Suprapubic skin (tissue), 4 donors: ENCODE measurements around the gene UGT1A4. TPM values are rescaled to one million over a fixed set of nuclear protein-coding genes. Genes with fewer than 3 reads are reported as not detected.

Experiments
- DNase-seq, 2 donors: peaks; one replicate each; pipeline ENCODE4 v3.0.0-alpha.2; 2019; ENCODE audit warnings: low spot score in 2 of 2
- H3K27ac ChIP-seq: fragments of 200-600 bp; sonication (generic); one replicate; pipeline ENCODE4 v1.5.1; 2019
- H3K27me3 ChIP-seq: fragments of 200-600 bp; sonication (generic); one replicate; pipeline ENCODE4 v1.5.1; 2019
- H3K36me3 ChIP-seq: fragments of 200-600 bp; sonication (generic); one replicate; pipeline ENCODE4 v1.5.1; 2019
- H3K4me1 ChIP-seq: fragments of 200-600 bp; sonication (generic); one replicate; pipeline ENCODE4 v1.5.1; 2019
- H3K4me3 ChIP-seq: fragments of 200-600 bp; sonication (generic); one replicate; pipeline ENCODE4 v1.5.1; 2019; ENCODE audit warnings: mild to moderate bottlenecking
- H3K9me3 ChIP-seq: fragments of 200-600 bp; sonication (generic); one replicate; pipeline ENCODE4 v1.5.1; 2019
- EP300 ChIP-seq: sonication (generic); formaldehyde crosslinking; IDR thresholded peaks from one replicate; pipeline ENCODE4 v1.6.1; 2017; ENCODE audit warnings: antibody characterized with exemption
- POLR2A ChIP-seq, 2 donors: fragments of 450-650 bp; IDR thresholded peaks; one replicate each; pipeline ENCODE4 v1.6.1; 2017; ENCODE audit warnings: antibody characterized with exemption in 2 of 2, mild to moderate bottlenecking in 2 of 2, moderate library complexity in 2 of 2
- POLR2AphosphoS5 ChIP-seq, 3 donors: sonication (generic); formaldehyde crosslinking; IDR thresholded peaks; one replicate each; pipeline ENCODE4 v1.6.1; 2017; ENCODE audit warnings: antibody characterized with exemption in 3 of 3
- WGBS: methylation state at CpG from one replicate; pipeline ENCODE4 v1.1.5; 2018; 5-methylcytosine and 5-hydroxymethylcytosine counted together
- total RNA-seq, 4 donors: library from RNA; depleted of rRNA; stranded (reverse); fragments of >200 nt; gene quantifications; one replicate each; pipeline ENCODE4 v1.1.0, GENCODE V29; 2016
- TF ChIP-seq, protein P1 (sequence below), 2 donors: fragments of 200-600 bp in 1 of 2; fragments of 450-650 bp in 1 of 2; sonication (generic) in 1 of 2; IDR thresholded peaks; one replicate each; pipeline ENCODE4 v1.5.1; 2016 to 2019; ENCODE audit warnings: antibody characterized with exemption in 2 of 2, mild to moderate bottlenecking in 1 of 2, moderate library complexity in 1 of 2

UGT1A4 gene
- total RNA-seq, 4 donors from 2014 or later, result 1.8 to 2.6 (median 2.3) TPM; not detected in 1

DNA sequence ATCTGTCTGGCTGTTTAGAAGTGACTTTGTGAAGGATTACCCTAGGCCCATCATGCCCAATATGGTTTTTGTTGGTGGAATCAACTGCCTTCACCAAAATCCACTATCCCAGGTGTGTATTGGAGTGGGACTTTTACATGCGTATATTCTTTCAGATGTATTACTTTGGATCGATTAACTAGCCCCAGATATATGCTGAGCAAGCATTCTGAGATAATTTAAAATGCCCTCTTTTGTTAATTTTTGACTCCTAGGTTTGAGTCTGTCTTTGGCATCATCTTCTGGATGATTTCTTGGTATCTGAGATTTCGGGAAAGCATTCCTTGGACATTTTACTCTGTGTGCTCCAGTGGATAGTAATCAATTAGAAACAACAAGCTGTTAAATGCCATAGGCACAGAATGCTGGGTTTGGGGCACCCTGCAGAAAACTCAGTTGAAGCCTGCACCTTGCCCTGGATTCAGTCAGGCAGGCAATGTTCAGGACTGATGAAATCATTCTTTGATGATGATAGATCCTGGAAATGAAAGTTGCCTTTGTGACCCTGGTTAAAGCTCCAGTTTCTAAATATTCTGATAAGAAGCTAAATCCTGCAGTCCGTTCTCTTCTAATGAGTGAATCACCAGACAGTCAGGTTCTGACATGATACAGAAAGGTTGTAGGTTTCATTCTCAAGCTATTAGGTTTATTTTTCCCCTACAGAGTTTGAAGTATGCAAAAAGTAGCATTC lies 42.7 kb downstream of the UGT1A4 start:
- no peak for DNase-seq
- H3K4me3 ChIP-seq, result no peak overlapping the region
- H3K27ac ChIP-seq, result no peak overlapping the region
- H3K36me3 ChIP-seq, result no peaks in the 10 kb centered on the region
- H3K4me1 ChIP-seq, result no peaks in the 10 kb centered on the region
- TF ChIP-seq POLR2AphosphoS5 (IDR thresholded peaks at IDR 0.05) (no peak), POLR2A (IDR thresholded peaks at IDR 0.05) (no peak), EP300 (no peak)
- no peaks in the 10 kb centered on the region for H3K9me3 ChIP-seq
- 74% methylated on average over 4 of the region's 4 CpGs for WGBS
- H3K27me3 ChIP-seq, result no peaks in the 10 kb centered on the region

DNA sequence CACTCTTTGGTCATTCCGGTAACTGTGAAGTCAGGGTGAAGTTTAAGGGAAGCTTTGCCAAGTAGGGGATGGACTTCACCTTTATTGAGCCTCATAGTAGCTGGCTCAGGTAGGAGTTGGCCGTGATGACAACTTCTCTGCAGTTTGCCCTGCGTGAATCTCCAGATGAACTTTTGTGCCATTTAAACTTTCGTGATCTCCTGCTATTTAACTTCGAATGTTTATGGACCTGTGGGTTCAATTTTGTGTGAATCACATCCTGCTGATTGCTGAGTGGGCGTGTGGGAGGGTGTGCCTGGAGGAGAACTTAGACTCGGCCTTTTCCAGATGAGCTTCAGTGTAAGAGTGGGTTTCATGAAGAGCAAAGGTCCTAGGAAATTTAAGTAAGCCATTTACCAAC lies 45.7 kb downstream of the UGT1A4 start:
- no peak for TF ChIP-seq POLR2AphosphoS5 (IDR thresholded peaks at IDR 0.05)
- TF ChIP-seq POLR2A (IDR thresholded peaks at IDR 0.05), result no peak
- TF ChIP-seq, protein P1, sequence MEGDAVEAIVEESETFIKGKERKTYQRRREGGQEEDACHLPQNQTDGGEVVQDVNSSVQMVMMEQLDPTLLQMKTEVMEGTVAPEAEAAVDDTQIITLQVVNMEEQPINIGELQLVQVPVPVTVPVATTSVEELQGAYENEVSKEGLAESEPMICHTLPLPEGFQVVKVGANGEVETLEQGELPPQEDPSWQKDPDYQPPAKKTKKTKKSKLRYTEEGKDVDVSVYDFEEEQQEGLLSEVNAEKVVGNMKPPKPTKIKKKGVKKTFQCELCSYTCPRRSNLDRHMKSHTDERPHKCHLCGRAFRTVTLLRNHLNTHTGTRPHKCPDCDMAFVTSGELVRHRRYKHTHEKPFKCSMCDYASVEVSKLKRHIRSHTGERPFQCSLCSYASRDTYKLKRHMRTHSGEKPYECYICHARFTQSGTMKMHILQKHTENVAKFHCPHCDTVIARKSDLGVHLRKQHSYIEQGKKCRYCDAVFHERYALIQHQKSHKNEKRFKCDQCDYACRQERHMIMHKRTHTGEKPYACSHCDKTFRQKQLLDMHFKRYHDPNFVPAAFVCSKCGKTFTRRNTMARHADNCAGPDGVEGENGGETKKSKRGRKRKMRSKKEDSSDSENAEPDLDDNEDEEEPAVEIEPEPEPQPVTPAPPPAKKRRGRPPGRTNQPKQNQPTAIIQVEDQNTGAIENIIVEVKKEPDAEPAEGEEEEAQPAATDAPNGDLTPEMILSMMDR (IDR thresholded peaks at IDR 0.05), result no peak
- no peak for TF ChIP-seq EP300
- no peaks in the 10 kb centered on the region for H3K4me1 ChIP-seq

DNA sequence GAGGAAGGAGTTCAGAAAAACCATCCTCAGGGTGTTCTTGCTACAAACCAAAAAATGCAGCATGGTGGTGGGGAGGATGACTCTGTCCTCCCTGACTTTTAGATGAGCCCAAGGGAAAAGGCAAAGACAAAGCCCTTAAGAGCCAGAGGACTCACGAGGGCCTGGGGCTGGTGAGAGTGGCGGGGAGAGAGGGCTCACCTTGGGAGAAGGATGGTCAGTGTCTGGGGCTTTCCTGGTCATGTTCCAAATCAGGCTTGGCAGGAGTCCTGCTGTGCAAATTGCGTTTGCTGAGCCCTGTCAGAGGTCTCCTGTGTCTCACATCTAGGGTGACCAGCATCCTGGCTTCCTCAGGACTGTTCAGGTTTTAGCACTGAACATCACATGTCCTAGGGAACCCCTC lies 46.2 kb downstream of the UGT1A4 start:
- no peak for TF ChIP-seq POLR2AphosphoS5 (IDR thresholded peaks at IDR 0.05)
- TF ChIP-seq POLR2A (IDR thresholded peaks at IDR 0.05), result no peak
- TF ChIP-seq, protein P1 (IDR thresholded peaks at IDR 0.05), result no peak
- TF ChIP-seq EP300, result no peak
- no peaks in the 10 kb centered on the region for H3K4me1 ChIP-seq
- H3K9me3 ChIP-seq, result no peaks in the 10 kb centered on the region
- H3K4me3 ChIP-seq, result no peak overlapping the region
- no peak overlapping the region for H3K27ac ChIP-seq
- WGBS, result 63% methylated on average over 3 of the region's 3 CpGs
- no peaks in the 10 kb centered on the region for H3K27me3 ChIP-seq
- DNase-seq, result no peak
- H3K36me3 ChIP-seq, result no peaks in the 10 kb centered on the region

More for the DNA sequence above, 45.7 kb downstream of the UGT1A4 start:
- Histone ChIP-seq H3K9me3 (no peaks in the 10 kb centered on the region), H3K4me3 (no peak overlapping the region), H3K36me3 (no peaks in the 10 kb centered on the region), H3K27ac (no peak overlapping the region), H3K27me3 (no peaks in the 10 kb centered on the region)
- 73% methylated on average over 7 of the region's 7 CpGs for WGBS
- DNase-seq, result no peak

DNA sequence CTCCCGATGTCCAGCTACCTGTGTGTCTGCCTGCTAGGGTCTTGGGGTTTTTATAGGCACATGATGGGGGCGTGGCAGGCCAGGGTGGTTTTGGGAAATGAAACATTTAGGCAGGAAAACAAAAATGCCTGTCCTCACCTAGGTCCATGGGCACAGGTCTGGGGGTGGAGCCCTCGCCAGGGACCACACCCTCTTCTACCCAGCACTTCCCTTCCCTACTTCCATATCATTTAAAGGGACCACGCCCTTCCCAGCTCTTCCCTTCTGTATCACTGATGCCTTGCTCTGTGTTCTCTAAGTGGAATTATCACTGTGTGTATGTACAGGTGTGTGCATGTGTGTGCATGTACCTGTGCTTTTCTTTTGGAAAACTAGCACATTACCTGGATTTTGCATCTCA lies 47.9 kb downstream of the UGT1A4 start:
- no peaks in the 10 kb centered on the region for H3K36me3 ChIP-seq
- no peak overlapping the region for H3K27ac ChIP-seq
- H3K27me3 ChIP-seq, result no peaks in the 10 kb centered on the region
- WGBS, result 79% methylated on average over 4 of the region's 4 CpGs
- no peak overlapping the region for H3K4me3 ChIP-seq
- DNase-seq, result no peak
- TF ChIP-seq POLR2AphosphoS5 (IDR thresholded peaks at IDR 0.05) (no peak), POLR2A (IDR thresholded peaks at IDR 0.05) (no peak), EP300 (no peak)
- TF ChIP-seq, protein P1 (IDR thresholded peaks at IDR 0.05), result no peak
- H3K9me3 ChIP-seq, result no peaks in the 10 kb centered on the region
- H3K4me1 ChIP-seq, result no peaks in the 10 kb centered on the region

DNA sequence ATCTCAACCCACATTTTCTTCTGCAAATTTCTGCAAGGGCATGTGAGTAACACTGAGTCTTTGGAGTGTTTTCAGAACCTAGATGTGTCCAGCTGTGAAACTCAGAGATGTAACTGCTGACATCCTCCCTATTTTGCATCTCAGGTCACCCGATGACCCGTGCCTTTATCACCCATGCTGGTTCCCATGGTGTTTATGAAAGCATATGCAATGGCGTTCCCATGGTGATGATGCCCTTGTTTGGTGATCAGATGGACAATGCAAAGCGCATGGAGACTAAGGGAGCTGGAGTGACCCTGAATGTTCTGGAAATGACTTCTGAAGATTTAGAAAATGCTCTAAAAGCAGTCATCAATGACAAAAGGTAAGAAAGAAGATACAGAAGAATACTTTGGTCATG lies 49.5 kb downstream of the UGT1A4 start:
- no peak overlapping the region for H3K27ac ChIP-seq
- no peaks in the 10 kb centered on the region for H3K4me1 ChIP-seq
- H3K9me3 ChIP-seq, result no peaks in the 10 kb centered on the region
- no peaks in the 10 kb centered on the region for H3K36me3 ChIP-seq
- no peak overlapping the region for H3K4me3 ChIP-seq
- 89% methylated on average over 4 of the region's 4 CpGs for WGBS
- peaks cover 3% of the 10 kb centered on the region for H3K27me3 ChIP-seq
- DNase-seq, result no peak
- TF ChIP-seq EP300 (no peak), POLR2A (IDR thresholded peaks at IDR 0.05) (no peak), POLR2AphosphoS5 (IDR thresholded peaks at IDR 0.05) (no peak)
- TF ChIP-seq, protein P1 (IDR thresholded peaks at IDR 0.05), result no peak
